ENCODE results near the gene TAF9B. TPM values are rescaled to one million over a fixed set of nuclear protein-coding genes. Genes with fewer than 3 reads are reported as not detected.

TAF9B gene
- polyA plus RNA-seq, 1 of the 3 experiments (the other 2 are of a cell fraction), result 11.6 TPM

Other genes starting within 250 kb of the TAF9B start
- 24.1 and 33.4 TPM in 2 replicates for gene MAGT1, start 244.2 kb downstream of the TAF9B start, polyA plus RNA-seq (2012; rRNA removed)
- 1,029 and 1,399 TPM in 2 replicates for gene COX7B, start 240.2 kb downstream of the TAF9B start, polyA plus RNA-seq (2012; rRNA removed)
- gene ATP7A, start 229.0 kb downstream of the TAF9B start, polyA plus RNA-seq (2012; rRNA removed), result 1.7 and 2.5 TPM in 2 replicates
- gene PGAM4, start 170.0 kb downstream of the TAF9B start, polyA plus RNA-seq (2012; rRNA removed), result not detected in 2 replicates
- 260 and 405 TPM in 2 replicates for gene PGK1, start 35.4 kb downstream of the TAF9B start, polyA plus RNA-seq (2012; rRNA removed)
- gene CYSLTR1, start 188.0 kb upstream of the TAF9B start, polyA plus RNA-seq (2012; rRNA removed), result not detected in 2 replicates

All from SK-N-SH (cell line).